GM19043 (cell line): ENCODE results near the gene STS.

ENCODE experiments used
- ATAC-seq: cut with Tn5 transposase; IDR thresholded peaks from one replicate; pipeline ENCODE4 v1.9.1; 2021; ENCODE audit warnings: low read depth; ENCODE audit not compliant: unreplicated experiment

Gene STS

DNA sequence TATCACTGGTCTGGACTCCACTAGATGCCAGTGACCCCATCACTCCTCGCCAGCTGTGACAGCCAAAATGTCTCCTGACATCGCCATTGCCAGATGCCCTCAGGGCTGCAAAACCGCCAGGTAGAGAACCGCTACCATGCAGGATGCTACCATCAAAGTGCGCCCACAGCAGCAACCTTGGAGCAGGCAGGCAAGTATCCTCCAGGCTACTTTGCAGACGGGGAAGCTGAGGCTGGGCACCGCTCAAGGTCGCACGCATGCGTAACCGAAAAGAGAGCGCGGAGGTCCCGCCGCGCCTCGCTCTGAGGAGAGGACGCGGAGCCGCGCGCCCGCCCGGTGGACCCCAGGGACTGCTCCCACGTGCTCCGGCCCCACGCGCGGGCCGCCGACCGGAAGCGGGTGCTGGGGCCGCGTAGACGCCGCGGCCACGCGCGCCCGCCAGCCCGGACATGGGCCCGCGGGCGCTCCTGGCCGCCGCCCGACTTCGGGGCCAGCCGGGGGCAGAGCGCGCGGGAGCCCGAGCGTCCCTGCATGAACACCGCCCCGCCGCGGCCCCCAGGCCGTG, at the start of gene STS:
STS (plus strand) TSS at position 300 of the 565 bp plus-strand sequence. CDS start 105,488 bp downstream, outside the sequence.
- ATAC-seq = peak; percentile 30

DNA sequence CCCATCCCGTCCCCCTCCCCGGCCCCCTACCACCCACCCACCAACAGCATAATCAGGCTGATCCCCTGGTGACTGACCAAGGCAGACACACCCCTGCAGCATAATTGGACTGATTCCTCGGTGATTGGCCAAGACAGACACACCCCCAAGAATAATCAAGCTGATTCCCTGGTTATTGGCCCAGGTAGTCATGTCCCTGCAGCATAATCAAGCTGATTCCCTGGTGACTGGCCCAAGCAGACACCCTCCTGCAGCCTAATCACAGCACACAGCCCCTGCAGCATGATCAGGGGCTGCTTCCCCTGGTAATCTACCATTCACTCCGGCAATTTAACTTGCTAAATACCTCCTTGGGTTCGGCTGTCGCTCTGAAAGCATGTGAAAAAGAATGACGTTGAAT, 47.5 kb upstream of the STS start:
- ATAC-seq = no peak

DNA sequence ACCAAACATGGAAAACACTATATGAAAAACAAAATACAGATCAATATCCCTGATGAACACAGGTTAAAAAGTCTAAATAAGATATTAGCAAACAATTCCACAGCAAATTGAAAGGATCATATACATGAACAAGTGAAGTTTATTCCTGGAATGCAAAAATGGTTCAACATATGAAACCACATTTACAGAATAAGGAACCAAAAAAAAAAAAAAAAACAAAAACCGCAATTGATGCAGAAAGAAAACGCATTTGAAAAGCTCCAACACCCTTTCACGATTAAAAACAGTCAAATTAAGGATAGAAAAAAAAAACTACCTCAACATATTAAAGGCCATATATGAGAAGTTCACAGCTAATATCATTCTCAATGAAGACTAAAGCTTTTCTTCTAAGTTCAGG, 45.4 kb upstream of the STS start:
- no peak for ATAC-seq

GRCh38 chrX:7106649-7107048, 40.9 kb upstream of the STS start:
- no peak for ATAC-seq

GRCh38 chrX:7108030-7108429, 39.5 kb upstream of the STS start:
- ATAC-seq = no peak

DNA sequence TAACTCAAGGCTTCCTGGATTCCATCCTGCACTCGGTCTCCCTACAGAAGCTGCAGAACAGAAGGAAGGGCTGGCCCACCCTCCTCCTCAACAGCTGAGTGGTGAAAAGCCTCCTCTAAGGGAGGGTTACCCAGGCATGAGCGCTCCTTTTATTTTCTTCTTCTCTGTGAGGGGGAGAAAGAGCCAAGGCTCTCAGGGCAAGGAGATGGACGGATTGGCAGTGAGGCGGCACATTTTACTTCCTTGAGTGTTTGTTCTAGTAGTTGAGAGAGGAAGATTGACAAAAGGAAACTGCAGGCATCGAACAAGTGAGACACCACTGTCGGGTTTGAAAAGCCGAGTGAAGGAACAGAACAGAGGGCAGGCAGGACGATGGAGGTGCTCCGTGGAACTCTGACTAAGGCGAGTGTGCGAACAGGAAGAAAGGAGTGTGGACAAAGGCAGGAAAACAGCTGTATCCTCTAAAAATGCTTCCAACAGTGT, 38.4 kb upstream of the STS start:
- no peak for ATAC-seq

DNA sequence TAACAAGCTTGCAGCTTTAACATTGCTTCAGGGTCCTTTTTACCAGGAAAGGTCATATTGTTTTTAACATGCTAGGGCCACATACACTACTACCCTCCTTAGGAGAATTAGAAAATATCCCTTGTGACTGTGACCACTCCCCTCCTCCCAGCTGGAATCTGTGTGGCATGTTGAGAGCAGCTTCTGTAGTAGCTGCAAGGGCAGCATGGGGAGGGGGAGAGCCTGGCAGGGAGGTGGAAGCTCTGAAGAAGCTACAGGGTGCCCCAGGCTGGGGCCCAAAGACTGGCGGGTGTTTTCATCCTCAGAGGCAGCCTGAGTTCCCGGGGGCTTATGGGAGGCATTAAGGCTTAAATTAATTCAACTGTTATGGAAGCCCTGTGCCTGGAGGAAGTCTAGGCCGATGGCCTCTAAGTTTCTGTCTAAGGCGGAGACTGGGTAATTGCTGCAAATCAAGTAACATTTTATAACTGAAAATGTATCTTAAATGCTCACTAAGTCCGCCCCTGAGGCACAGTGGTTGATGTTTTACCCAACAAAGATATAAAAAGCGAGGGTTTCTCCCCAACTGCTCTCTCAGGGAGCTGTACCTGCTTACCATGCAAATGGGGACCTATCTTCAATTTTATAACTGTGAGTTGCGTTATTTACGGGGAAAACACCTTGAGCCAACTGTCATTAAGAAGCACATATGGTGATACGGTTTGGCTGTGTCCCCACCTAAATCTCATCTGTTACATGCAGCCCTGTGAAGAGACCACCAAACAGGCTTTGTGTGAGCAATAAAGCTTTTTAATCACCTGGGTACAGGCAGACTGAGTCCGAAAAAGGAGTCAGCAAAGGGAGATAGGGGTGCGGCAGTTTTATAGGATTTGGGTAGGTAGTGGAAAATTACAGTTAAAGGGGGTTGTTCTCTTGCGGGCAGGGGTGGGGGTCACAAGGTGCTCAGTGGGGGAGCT, 37.4 kb upstream of the STS start:
- peak; percentile 70 for ATAC-seq

DNA sequence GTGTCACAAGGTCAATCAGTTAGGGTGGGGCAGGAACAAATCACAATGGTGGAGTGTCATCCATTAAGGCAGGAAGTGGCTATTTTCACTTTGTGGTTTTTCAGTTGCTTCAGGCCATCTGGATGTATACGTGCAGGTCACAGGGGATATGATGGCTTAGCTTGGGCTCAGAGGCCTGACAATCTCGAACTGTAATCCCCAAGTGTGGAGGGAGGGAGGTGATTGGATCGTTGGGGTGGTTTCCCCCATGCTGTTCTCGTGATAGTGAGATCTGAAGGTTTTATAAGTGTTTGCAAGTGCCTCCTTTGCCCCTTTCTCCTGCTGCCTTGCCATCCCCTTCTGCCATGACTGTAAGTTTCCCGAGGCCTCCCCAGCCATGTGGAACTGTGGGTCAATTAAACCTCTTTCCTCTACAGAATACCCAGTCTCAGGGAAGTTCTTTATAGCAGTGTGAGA, 36.7 kb upstream of the STS start:
- ATAC-seq = peak; percentile 29

DNA sequence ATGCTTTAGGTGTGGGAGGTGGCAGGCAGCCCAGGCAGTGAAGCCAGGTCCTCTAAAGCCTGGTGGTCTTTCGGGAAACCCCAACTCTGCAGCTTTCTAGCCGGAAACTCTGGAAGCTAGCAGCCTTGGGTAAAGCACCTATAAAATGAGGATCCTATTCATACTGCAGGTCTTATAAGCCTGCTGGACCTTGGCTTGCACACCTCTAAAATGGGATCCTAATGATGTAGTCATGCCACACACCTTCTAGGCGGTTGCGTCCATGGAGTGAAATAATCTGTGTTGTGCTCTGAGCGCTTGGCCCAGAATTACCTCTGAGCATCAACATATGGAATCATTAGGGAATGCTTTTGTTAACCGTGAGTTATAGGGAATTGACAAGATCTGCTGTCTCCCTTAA, 36.0 kb upstream of the STS start:
- no peak for ATAC-seq

GRCh38 chrX:7112071-7112470, 35.4 kb upstream of the STS start:
- no peak for ATAC-seq

DNA sequence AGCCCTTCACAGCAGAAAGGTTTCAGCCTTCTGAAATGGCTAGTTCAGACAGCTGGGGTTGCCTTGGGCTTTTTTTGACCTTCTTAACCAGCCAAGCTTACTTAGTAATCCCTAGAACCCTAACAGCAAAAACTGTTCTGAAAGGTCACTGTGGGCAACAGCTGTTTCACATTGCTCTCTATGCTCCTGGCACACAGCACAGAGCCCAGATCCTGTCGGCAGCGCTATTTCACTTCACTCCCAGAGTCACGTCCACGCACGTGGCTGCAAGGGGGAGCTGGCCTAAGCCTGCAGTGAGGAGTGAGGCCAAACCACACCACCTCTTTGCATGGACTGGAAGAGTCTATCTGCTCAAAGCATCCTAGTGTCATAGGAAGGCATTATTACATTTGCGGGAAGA, 32.0 kb upstream of the STS start:
- ATAC-seq = peak; percentile 50

- ATAC-seq = no peak
These were observed 31.4 kb upstream of the STS start for GRCh38 chrX:7116081-7116480.

- ATAC-seq = peak; percentile 38
These were observed 29.9 kb upstream of the STS start for GRCh38 chrX:7117587-7117986.

GRCh38 chrX:7119950-7120877, 27.3 kb upstream of the STS start:
- ATAC-seq = no peak

- ATAC-seq = no peak
These were observed 26.7 kb upstream of the STS start for GRCh38 chrX:7120878-7121219.

GRCh38 chrX:7127056-7127455, 20.5 kb upstream of the STS start:
- no peak for ATAC-seq

GRCh38 chrX:7131621-7132020, 15.9 kb upstream of the STS start:
- no peak for ATAC-seq

DNA sequence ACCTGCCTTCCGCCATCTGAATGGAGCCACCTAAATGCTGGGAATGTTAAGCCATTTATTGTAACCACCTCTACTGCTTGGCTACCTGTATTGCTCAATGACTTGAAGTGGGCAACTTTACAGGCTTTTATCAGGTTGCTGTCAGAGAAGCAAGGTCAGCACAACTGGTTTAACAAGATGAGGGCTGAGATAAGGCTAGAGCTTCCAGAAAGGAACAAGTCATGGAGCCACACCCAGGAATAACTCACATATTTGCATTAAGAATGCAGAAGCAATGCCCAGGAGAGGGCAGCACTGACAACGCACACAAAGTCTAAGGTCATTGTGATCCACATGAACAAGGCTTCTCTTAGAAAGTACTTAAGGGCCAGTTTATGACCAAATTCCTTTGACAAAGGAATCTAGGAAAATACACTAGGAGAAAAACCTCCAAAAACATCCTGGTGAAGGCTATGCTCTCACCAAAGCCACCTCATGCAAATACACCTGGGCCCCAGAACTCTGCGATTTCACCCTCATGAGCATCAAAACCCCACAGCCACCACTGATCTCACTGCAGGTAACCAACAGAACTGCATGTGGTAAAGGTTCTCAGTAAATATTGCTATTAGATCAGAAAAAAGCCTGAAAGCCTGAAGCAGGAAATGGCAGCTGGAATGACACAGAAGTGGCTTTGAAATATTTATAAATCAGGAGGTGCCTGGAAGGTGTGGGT, 15.0 kb upstream of the STS start:
- ATAC-seq = peak; percentile 82

DNA sequence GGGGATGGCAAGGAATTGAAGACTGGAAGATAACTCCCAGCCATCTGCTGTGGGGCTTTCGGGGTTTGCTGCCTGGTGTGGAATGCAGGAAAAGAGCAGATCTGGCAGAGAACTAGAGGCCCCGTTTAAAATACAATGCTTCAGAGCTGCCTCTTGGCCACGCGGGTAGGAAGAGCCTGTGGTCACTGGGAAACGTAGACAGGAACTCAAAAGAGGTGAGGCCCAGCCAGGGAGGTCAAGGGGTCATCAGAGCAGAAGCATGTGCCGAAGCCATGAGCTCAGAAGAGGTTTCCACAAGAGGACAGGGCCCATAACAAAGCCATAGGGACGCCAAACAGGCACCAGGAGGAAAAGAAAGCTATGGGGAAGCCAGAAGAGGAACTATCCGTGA, 14.5 kb upstream of the STS start:
- no peak for ATAC-seq

DNA sequence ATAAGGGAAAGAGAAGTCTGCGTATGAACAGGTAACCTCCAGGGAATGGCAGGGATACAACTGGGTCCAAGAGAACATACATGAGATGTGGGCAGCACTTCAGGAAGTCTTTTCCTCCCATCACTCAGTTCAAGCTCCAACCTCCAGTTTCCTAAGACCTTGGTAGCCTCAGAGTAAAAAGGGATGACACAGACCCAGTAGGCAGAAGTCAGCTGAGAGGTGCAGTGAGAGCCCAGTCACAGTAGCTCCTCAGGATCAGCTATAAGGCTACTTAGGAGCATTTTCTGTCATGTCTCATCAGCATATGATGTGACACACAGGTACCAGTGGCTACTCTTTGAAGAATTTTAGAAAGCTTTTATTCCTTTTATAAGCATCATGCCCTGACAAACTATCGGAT, 12.5 kb upstream of the STS start:
- ATAC-seq = no peak
